GM19372 (cell line): Measurements from ENCODE around the gene FAAP100.

Source experiments
- ATAC-seq: cut with Tn5 transposase; IDR thresholded peaks from one replicate; pipeline ENCODE4 v1.9.1; 2021; ENCODE audit warnings: mild to moderate bottlenecking, low read depth, moderate library complexity; ENCODE audit not compliant: unreplicated experiment

Gene FAAP100

DNA sequence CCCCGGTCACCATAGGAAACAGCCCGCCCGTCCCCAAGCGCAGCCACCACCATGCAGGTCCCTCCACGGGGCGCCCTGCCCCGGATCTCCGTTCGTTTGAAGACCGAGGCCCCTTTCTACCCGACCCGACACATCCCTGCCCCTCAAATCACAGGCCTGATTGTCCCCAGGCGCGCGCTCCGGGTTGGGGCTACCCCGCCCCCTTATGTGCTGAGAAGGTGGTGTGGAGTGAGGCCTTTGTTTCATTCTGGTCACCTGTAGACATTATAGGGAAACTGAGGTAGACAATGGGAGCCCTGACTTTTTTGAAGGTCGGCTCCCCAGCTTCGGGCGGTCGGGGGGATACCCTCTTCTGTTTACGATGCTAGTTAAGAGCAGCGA lies 38.8 kb downstream of the FAAP100 start:
- ATAC-seq, result no peak

GRCh38 chr17:81512562-81513371 lies 39.4 kb downstream of the FAAP100 start, which contains the start of gene ACTG1:
Gene ACTG1 (minus strand): TSS chr17:81512799. CDS start chr17:81512354, 445 bp downstream.
- peak; percentile 49 for ATAC-seq

GRCh38 chr17:81511804-81512561 lies 40.2 kb downstream of the FAAP100 start:
- ATAC-seq, result no peak

DNA sequence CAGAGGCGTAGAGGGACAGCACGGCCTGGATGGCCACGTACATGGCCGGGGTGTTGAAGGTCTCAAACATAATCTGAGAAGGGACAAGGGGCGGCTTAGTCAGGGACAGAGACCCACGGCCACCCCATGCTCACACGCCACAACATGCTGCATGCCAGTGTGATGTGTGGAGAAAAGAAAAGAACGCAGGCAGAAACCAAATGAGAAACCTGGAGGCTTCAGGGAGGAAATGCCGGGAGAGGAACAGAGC lies 40.7 kb downstream of the FAAP100 start:
- ATAC-seq, result no peak

DNA sequence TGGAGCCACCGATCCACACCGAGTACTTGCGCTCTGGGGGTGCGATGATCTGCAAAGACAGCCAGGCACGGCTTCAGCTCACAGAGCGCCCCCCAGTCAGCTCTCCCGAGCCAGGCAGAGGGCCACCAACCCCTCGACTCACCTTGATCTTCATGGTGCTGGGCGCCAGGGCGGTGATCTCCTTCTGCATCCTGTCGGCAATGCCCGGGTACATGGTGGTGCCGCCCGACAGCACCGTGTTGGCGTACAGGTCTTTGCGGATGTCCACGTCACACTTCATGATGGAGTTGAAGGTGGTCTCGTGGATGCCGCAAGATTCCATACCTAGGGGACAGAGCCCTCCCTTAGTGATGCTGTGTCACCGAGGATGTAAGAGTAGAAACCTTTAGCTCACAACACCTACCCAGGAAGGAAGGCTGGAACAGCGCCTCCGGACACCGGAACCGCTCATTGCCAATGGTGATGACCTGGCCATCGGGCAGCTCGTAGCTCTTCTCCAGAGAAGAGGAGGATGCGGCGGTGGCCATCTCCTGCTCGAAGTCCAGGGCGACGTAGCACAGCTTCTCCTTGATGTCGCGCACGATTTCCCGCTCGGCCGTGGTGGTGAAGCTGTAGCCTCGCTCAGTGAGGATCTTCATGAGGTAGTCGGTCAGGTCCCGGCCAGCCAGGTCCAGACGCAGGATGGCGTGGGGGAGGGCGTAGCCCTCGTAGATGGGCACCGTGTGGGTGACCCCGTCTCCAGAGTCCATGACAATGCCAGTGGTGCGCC lies 41.2 kb downstream of the FAAP100 start:
- no peak for ATAC-seq

DNA sequence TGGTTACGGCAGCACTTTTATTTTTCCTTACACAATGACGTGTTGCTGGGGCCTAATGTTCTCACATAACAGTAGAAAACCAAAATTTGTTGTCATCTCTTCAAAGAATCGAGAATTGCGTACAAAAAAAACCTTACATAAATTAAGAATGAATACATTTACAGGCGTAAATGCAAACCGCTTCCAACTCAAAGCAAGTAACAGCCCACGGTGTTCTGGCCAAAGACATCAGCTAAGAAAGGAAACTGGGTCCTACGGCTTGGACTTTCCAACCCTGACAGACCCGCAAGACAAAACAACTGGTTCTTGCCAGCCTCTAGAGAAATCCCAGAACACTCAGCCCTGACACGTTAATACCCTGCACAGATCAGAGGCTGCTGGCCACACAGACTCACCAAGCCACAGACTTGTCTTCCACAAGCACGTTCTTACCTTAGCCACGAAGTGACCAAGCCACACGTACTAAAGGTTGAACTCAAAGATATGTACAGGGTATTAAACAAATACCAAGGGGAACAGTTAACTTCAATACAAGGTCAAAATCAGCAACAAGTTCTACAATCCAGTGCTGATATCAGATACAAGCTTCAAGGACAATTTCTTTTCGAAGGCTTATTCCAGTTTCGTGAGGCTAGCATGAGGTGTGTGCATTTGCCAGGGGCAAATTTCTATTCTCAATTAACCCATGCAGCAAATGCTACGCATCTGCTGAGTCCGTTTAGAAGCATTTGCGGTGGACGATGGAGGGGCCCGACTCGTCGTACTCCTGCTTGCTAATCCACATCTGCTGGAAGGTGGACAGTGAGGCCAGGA lies 42.0 kb downstream of the FAAP100 start:
- no peak for ATAC-seq

DNA sequence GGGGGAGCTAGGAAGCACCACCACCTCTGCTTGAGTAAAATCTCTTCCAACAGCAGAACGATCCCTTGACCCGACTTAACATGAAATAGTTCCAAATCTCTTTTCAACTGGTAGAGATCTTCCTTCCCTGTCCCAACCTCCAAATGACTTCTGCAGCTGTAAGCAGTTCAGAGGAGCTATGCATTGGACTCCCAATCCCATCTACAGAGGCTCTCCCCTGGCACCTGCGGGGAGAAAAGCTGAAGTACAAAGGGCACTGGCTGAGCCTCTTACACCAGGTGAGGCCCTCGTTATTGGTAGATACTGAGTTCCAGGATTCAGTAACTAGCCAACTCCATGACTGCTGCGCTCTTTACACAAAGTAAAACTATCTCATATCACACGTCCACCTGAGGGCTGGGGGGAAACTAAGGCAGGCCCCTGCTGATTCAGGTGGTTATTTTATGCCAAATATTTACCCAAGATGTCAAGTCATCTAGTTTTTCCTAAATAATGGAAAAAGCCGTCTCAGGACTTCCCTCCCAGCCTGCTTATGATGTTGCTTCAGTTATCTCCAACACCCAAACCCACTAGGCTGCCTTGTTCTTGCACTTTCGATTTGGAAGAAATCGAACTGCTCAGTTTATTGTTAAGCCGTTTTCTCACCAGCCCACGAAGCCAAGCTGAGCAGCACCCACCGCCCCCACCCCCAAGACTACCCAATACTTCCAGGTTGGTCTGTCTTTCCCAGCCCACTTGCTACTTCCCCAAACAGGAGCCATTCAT lies 42.8 kb downstream of the FAAP100 start:
- ATAC-seq, result no peak

DNA sequence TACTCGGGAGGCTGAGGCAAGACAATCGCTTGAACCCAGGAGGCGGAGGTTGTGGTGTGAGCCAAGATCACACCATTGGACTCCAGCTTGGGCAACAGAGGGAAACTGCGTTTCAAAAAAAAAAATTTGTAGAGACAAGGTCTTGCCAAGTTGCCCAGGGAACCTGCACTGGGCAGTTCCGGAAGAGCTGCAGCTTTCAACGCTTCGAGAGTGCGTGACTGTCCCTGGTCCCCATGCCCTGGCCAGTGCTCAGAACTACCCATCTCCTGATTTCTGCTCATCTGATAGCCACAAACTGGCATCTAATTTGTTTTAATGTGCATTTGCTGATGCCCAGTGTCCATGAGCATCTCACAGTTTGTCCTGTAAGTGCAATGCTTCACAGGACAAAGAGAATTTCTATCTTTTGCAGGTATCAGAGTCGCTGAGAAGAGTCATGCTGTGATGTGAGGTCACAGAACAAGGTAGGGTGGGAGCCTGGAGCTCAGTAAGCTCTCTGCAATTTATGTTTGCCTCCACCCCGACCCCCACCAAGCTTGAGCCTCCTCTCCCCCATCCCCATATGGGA lies 43.4 kb downstream of the FAAP100 start:
- ATAC-seq, result no peak

- ATAC-seq, result no peak
Observed at GRCh38 chr17:81503619-81504018, 48.5 kb downstream of the FAAP100 start.

DNA sequence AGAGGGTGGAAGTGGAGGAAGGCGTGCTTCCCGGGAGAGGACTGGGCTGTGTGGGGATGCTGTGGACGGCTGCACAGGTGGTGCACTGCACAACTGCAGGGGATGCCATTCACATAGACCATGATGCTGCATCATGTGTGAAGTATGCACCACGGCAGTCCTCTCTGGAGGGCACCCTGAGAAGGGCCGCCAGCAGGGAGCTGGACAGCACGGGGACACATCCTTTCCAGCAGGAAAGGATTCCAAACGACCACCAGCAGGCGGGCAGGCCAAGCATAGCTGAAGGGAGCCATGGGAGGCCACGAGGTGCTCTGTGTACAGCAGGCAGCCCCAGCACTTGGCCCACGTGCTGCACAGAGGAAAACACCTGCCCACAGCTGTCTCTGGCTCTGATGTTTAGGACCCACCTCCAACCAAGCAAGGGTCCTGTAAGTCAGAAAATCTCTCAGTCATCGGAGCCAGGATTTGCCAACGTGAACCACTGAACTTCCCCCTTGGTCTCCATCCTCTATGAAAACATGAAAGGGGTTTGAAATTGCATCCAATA lies 49.6 kb downstream of the FAAP100 start:
- no peak for ATAC-seq

- no peak for ATAC-seq
Observed at GRCh38 chr17:81500047-81500446, 52.1 kb downstream of the FAAP100 start.

DNA sequence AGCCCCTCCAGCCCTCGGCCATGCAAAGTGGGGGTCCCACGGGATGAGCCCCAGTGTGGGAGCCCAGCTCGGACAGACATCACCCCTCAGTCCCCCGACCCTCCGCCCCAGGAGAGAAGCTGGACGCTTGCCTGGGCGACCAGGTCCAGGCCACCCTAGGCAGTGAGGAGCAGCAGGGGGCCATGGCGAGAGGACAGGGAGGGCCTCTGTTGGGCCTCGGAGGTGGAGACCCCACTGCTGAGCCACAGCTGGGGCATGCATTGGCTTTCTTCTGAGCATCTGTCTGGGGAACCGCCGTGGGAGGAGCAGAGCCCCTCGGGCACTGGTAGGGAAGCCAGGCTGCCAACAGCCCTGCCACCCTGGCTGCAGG lies 52.6 kb downstream of the FAAP100 start:
- ATAC-seq, result no peak

DNA sequence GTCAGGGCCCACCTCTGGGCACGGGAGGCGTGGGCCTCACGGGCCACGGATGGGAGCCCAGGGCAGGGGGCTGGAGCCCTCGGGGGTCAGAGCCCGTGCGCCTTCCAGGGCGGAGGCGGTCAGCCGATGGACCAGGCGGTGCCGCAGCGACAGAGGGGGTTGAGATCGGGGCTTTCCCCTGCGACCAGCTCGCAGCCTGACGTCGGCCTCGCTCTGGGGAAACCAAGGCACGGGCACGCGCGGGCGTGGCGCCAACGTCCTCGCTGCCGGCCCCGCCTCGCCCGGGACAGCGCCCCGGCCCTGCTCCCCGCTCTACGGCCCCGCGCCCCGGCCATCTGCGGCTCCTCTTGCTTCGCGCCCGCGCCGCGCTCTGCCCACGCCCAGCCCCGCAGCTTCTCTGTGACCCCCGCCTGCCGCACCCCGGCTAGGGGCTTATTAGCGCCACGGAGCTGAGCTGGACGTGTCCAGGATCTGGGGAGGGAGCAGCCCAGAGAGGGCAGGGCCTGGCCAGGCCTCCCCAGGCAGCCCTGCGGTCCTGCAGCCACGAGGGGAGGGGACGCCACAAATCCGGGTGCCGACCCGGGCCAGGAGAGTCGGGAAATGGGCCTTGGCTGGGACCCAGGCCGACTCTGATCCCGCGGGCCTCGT lies 53.1 kb downstream of the FAAP100 start:
- no peak for ATAC-seq

DNA sequence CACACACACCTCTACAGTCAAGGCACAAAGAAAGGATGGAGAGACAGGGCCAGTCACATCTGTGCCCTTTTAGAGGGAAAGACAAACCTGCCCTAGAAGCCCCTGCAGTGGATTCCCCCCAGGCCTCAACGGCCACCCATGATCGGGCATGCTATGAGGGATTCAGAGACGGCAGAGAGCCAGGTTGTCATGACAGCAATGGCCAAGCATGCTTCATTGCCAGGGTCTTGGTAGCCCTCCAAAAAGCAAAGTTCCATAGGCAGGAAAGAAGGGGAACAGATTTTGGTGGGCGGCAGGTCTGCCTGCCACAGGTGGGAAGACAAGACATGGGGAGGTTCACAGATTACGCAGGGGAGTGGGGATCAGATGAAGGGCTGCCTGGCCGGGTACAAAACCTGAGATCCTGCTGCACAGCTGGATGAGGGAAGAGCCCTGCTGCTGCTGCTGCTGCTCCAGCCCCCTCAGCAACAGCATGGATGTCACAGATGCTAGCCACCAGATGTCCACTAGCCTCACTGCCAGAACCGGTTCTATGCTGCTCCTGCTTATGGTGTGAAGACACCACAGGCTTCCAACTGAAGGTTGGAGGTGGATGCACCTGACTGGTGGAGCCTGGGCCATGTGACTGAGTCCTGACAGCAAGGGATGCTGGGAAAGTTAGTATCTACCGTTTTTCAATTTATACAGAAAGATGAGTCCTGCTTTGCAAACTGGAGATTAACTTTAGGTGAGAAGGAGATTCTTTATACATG lies 57.4 kb downstream of the FAAP100 start:
- ATAC-seq, result no peak

GRCh38 chr17:81493198-81494038 lies 58.7 kb downstream of the FAAP100 start:
- ATAC-seq, result no peak

- ATAC-seq, result no peak
Observed at GRCh38 chr17:81492706-81493105, 59.4 kb downstream of the FAAP100 start.

- no peak for ATAC-seq
Observed at GRCh38 chr17:81492202-81492601, 60.0 kb downstream of the FAAP100 start.
